C4-2B (cell line): ENCODE results near the gene PRR12.

Experiments
- H3K27ac ChIP-seq: fragments of 450-650 bp; 2 replicates; pipeline ENCODE4 v1.5.1; 2017
- ZFX ChIP-seq: fragments of 450-650 bp; IDR thresholded peaks from 2 replicates; pipeline ENCODE4 v1.6.1; 2017
- TF ChIP-seq, protein P1 (sequence below): fragments of 450-650 bp; conservative IDR thresholded peaks from 2 replicates; pipeline ENCODE4 v1.5.1; 2017; ENCODE audit warnings: mild to moderate bottlenecking

Gene PRR12

DNA sequence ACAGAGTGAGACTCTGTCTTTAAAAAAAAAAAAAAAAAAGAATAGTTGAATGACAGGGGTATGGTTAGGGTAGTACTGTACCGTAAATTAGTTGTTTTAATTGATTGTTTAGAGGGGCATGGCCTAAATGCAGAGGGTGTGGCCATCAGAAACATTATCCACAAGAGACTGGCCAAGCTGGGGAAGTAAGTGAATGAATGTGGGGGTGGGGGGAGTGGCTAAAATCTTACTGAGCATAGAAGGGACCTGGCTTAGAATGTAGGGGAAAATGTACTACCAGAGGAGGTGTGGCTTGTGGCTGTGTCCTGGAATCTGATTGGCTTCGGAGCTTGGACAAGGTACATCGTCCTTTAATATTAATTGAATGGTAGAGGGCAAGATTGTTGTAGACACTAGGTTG lies 78.5 kb downstream of the PRR12 start:
- no peak overlapping the region for H3K27ac ChIP-seq
- TF ChIP-seq, protein P1, sequence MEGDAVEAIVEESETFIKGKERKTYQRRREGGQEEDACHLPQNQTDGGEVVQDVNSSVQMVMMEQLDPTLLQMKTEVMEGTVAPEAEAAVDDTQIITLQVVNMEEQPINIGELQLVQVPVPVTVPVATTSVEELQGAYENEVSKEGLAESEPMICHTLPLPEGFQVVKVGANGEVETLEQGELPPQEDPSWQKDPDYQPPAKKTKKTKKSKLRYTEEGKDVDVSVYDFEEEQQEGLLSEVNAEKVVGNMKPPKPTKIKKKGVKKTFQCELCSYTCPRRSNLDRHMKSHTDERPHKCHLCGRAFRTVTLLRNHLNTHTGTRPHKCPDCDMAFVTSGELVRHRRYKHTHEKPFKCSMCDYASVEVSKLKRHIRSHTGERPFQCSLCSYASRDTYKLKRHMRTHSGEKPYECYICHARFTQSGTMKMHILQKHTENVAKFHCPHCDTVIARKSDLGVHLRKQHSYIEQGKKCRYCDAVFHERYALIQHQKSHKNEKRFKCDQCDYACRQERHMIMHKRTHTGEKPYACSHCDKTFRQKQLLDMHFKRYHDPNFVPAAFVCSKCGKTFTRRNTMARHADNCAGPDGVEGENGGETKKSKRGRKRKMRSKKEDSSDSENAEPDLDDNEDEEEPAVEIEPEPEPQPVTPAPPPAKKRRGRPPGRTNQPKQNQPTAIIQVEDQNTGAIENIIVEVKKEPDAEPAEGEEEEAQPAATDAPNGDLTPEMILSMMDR: no peak
- TF ChIP-seq ZFX: no peak

DNA sequence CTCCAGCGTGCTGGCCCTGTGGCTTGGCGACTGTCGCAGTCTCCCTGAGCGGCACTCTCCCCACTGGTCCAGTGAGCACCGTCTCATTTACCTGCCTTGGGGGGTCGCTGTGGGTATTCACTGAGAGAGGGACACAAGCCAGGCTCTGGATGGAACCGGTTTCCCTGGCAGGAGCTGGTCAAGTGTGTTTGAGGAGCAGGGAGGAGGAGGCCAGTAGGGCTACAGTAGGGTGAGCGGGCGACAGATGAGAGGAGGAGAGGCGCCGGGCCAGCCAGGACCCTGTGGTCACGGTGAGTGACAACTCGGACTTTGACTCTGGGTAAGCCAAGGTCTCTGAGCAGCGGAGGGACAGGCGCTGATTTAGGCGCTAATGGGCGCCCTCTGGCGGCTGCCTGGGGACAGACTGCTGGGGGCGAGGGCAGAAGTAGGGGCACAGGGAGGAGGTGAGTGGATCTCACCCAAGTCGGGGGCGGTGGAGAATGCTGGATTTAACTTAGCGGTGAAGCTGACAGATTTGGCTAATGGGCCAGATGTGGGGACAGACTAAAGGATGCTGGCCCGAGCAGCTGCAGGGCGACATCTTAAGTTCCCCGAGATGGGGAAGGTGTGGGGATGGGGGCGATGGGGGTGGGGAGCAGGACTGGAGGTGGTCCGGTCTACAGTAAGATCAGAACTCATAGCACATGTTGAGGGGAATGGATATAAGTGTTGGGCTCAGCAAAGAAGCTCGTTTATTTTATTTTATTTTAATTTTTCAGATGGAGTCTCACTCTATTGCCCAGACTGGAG lies 81.3 kb downstream of the PRR12 start:
- peak overlapping the region; percentile 17; the same call in 1 of the 2 replicates for H3K27ac ChIP-seq
- no peak for TF ChIP-seq ZFX
- TF ChIP-seq, protein P1: peak; percentile 98
